Type B pancreatic cell (in vitro differentiated cells): ENCODE measurements around the gene GLT6D1. TPM values are rescaled to one million over a fixed set of nuclear protein-coding genes. Genes with fewer than 3 reads are reported as not detected.
A peak's percentile ranks its signal among the peaks of the same experiment; 100 is the strongest.

Source experiments
- DNase-seq: peaks from one replicate; pipeline ENCODE4 v3.0.0; 2021; ENCODE audit warnings: mixed read lengths; ENCODE audit not compliant: unreplicated experiment; ENCODE audit errors: extremely low spot score
- H3K27ac Mint-ChIP-seq: 2 replicates; pipeline ENCODE4 v1.8.0; 2021; ENCODE audit warnings: mild to moderate bottlenecking, mixed read lengths
- H3K27me3 Mint-ChIP-seq: 2 replicates; pipeline ENCODE4 v1.8.0; 2021; ENCODE audit warnings: mixed read lengths
- H3K36me3 Mint-ChIP-seq: 2 replicates; pipeline ENCODE4 v1.8.0; 2021; ENCODE audit warnings: mixed read lengths
- H3K4me1 Mint-ChIP-seq: one replicate; pipeline ENCODE4 v1.8.0; 2021; ENCODE audit warnings: mixed read lengths; ENCODE audit not compliant: unreplicated experiment
- H3K4me3 Mint-ChIP-seq: 2 replicates; pipeline ENCODE4 v1.8.0; 2021; ENCODE audit warnings: mild to moderate bottlenecking, mixed read lengths
- H3K9me3 Mint-ChIP-seq: 2 replicates; pipeline ENCODE4 v1.8.0; 2021; ENCODE audit warnings: mixed read lengths
- total RNA-seq: library from RNA; stranded (reverse); gene quantifications from 2 replicates; pipeline ENCODE4 v1.2.1, GENCODE V29; 2021; ENCODE audit warnings: low replicate concordance
- TF ChIP-seq, protein P1 (sequence below): fragments of 200-600 bp; sonication (generic); conservative IDR thresholded peaks from 2 replicates; pipeline ENCODE4 v1.5.0; 2021; ENCODE audit warnings: antibody characterized with exemption, mild to moderate bottlenecking

The GLT6D1 gene
- total RNA-seq, 1 donor from 2014 or later: not detected

DNA sequence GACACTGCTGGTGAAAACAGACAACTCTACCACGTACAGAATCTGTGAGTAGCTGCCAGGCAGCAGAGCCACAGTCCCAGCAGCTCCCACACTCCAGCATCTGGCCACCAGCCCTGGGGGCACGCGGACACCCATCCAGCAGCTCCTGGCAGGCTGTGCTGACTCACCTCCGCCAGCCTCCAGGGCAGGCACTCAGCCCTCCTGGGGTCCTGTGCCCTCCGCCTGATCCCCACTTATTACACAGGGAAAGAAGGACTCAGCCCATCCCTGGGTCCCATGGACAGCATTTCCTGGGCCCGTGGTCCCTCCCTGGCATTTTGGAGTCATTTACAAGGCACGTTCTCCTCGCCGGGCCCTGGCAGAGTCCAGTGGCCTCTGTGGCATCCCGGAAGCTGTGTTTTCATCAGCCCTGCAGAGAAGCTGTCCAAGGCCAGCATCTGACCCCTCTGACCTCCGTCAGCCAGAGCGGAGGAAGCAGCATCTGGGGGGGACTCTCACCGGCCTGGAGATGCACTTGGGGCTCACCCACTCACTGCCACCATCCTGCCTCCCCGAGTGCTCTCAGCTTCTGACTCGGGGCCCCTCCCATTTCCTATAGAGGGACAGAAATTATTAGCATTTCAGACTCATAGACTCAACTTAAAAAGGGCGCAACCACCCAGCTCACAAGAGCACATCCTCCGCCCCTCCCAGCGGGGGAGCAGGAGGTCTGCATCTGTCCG, 56.2 kb downstream of the GLT6D1 start:
- Mint-ChIP-seq H3K27me3 (no peaks in the 10 kb centered on the region), H3K9me3 (no peaks in the 10 kb centered on the region), H3K4me3 (no peak overlapping the region), H3K36me3 (no peaks in the 10 kb centered on the region), H3K27ac (no peak overlapping the region), H3K4me1 (no peaks in the 10 kb centered on the region)
- peak; percentile 49 for DNase-seq
- TF ChIP-seq, protein P1, sequence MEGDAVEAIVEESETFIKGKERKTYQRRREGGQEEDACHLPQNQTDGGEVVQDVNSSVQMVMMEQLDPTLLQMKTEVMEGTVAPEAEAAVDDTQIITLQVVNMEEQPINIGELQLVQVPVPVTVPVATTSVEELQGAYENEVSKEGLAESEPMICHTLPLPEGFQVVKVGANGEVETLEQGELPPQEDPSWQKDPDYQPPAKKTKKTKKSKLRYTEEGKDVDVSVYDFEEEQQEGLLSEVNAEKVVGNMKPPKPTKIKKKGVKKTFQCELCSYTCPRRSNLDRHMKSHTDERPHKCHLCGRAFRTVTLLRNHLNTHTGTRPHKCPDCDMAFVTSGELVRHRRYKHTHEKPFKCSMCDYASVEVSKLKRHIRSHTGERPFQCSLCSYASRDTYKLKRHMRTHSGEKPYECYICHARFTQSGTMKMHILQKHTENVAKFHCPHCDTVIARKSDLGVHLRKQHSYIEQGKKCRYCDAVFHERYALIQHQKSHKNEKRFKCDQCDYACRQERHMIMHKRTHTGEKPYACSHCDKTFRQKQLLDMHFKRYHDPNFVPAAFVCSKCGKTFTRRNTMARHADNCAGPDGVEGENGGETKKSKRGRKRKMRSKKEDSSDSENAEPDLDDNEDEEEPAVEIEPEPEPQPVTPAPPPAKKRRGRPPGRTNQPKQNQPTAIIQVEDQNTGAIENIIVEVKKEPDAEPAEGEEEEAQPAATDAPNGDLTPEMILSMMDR: no peak

DNA sequence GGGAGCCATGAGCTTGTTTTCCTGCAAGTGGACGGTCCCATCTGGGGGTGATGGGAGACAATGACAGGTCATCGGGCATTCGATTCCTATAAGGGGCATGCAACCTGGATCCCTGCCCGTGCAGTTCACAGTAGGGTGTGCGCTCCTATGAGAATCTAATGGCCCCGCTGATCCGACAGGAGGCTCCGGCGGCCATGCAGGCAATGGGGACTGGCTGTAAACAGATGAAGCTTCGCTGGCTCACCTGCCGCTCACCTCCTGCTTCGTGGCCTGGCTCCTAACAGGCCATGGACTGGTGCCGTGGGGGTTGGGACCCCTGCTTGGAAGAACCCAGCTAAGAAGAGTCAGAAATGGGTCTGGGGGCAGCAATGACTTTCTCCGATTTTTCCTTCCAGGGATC, 56.8 kb downstream of the GLT6D1 start:
- Mint-ChIP-seq H3K27me3 (no peaks in the 10 kb centered on the region), H3K4me3 (no peak overlapping the region), H3K4me1 (no peaks in the 10 kb centered on the region), H3K36me3 (no peaks in the 10 kb centered on the region), H3K9me3 (no peaks in the 10 kb centered on the region), H3K27ac (no peak overlapping the region)
- TF ChIP-seq, protein P1: no peak
- peak; percentile 44 for DNase-seq

DNA sequence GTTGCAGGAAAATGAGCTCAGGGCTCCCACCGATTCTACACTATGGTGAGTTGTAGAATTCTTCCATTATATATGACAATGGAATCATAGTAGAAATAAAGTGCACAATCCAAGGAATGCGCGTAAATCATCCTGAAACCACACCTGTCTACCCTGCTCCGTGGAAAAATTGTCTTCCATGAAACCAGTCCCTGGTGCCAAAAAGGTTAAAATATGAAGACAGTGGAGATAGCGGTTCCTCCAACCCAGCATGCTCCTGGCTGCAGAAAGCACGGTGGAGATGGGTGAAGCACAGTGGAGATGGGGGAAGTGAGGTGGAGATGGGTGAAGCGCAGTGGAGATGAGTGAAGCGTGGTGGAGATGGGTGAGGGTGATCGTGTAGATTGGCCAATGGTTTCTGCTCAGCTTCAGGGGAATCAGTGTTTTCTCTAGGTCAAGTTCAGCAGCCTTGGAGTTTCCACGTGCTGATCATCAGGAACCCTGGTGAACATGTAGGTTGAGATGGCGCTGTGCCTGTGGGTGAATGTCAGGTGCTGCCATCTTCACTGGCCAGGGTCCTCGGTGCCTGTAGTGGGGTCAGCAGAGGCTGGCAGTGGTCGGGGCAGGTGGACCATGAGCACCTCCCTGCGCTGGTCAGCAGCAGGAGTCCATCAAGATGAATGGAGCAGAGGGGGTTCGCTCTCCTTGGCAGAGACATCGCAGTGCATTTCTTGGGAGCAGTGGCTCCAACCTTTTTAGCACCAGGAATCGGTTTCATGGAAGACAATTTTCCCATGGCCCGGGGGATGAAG, 57.5 kb downstream of the GLT6D1 start:
- TF ChIP-seq, protein P1: no peak
- no peaks in the 10 kb centered on the region for H3K9me3 Mint-ChIP-seq
- H3K27ac Mint-ChIP-seq: no peak overlapping the region
- H3K36me3 Mint-ChIP-seq: no peaks in the 10 kb centered on the region
- H3K4me1 Mint-ChIP-seq: no peaks in the 10 kb centered on the region
- DNase-seq: peak; percentile 45
- H3K4me3 Mint-ChIP-seq: no peak overlapping the region
- H3K27me3 Mint-ChIP-seq: no peaks in the 10 kb centered on the region

DNA sequence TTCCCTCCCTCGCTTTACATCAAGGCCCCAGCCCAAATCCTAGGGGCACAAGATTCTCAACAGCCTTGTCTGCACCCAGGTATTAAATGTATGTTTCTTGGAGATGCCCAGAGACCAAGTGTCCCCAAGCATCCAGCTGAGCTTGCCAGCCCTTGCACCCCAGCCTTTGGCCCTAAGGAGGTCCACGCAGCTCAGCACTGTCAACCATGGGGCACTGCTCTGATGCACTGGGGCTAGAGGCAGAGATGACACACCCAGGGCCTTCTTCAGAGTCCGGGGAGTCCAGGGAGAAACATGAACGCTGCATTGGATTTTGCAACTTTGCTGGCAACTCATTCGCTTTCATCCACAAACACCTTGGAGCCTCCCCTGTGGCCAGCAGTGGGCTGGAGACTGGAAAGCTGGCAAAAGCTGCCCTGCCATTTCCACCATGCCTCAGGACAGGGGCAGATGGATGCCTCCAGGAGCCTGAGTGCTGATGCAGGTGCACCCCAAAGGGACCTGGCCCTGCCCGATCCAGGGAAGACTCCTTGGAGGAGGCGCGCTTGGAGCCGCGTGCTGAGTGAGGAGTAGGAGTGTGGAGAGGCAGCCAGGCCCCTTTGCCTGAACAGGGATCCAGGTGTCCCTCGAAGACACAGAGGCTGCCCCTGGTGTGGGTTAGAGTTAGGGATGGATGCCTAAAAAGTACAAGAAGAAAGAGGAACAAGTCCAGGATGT, 58.5 kb downstream of the GLT6D1 start:
- TF ChIP-seq, protein P1: no peak
- peak; percentile 58 for DNase-seq
- no peaks in the 10 kb centered on the region for H3K4me1 Mint-ChIP-seq
- no peaks in the 10 kb centered on the region for H3K9me3 Mint-ChIP-seq
- H3K27me3 Mint-ChIP-seq: no peaks in the 10 kb centered on the region
- H3K36me3 Mint-ChIP-seq: no peaks in the 10 kb centered on the region
- H3K4me3 Mint-ChIP-seq: no peak overlapping the region
- H3K27ac Mint-ChIP-seq: no peak overlapping the region

DNA sequence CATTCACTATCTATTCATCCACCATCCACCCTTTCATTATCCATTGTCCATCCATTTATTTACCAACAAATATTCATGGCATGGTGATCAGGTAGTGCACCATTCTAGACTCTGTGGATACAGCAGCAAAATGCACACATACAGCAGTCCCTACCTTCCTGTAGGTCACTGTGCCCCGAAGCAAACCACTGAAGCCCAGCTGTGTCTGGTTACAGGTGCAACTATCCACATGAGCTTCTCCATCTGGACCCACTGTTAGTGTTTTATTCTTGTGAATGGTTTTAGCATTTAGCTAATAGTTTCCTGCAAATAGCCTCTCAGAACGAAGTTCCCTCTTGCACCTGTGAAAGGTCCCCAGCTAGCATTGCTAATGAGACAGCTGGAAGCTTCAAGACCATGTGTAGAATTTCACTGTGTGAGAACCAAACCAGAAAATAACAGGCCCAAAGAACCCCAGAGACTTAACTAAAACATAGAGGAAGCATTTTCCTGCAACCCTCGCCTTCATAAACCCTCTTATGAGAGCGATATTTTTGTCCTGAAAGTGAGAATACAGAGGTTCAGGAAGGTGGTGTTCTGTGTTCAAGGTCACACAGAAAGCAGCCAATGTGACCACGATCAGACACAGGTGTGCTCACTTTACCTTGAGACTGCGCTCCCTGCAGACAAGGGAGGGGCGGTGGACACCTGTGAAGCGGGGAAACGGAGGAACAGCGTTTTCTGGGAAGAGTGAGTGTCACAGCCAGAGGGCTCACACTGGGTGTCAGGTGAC, 59.3 kb downstream of the GLT6D1 start:
- H3K9me3 Mint-ChIP-seq: no peaks in the 10 kb centered on the region
- H3K4me3 Mint-ChIP-seq: no peak overlapping the region

More for the DNA sequence above, 59.3 kb downstream of the GLT6D1 start:
- H3K27ac Mint-ChIP-seq: no peak overlapping the region
- DNase-seq: peak; percentile 55
- no peaks in the 10 kb centered on the region for H3K4me1 Mint-ChIP-seq
- TF ChIP-seq, protein P1: no peak
- no peaks in the 10 kb centered on the region for H3K36me3 Mint-ChIP-seq
- no peaks in the 10 kb centered on the region for H3K27me3 Mint-ChIP-seq
